Left ventricle myocardium inferior (tissue), 1 donor: ENCODE measurements around the gene ADGRA1. TPM values are rescaled to one million over a fixed set of nuclear protein-coding genes. Genes with fewer than 3 reads are reported as not detected.

Experiments used
- DNase-seq: peaks from one replicate; pipeline ENCODE4 v3.0.0-alpha.2; 2020
- H3K27ac ChIP-seq: fragments of 200-600 bp; replicated peaks from 2 replicates; pipeline ENCODE4 v1.8.0; 2021
- H3K27me3 ChIP-seq: fragments of 200-600 bp; 2 replicates; pipeline ENCODE4 v1.8.0; 2021; ENCODE audit warnings: low read depth
- H3K36me3 ChIP-seq: fragments of 200-600 bp; 2 replicates; pipeline ENCODE4 v1.8.0; 2021
- H3K4me1 ChIP-seq: fragments of 200-600 bp; 2 replicates; pipeline ENCODE4 v1.8.0; 2021
- H3K4me3 ChIP-seq: fragments of 200-600 bp; 2 replicates; pipeline ENCODE4 v1.8.0; 2021; ENCODE audit warnings: mild to moderate bottlenecking, moderate library complexity
- H3K9me3 ChIP-seq: fragments of 200-600 bp; replicated peaks from 2 replicates; pipeline ENCODE4 v1.8.0; 2021
- CTCF ChIP-seq: fragments of 200-600 bp; IDR thresholded peaks from 2 replicates; pipeline ENCODE4 v1.8.0; 2021; ENCODE audit warnings: antibody characterized with exemption, mild to moderate bottlenecking, borderline replicate concordance
- intact Hi-C: fragments of 100-400 bp; cut with micrococcal nuclease; formaldehyde crosslinking; loops from one replicate; pipeline ENCODE4 v1.11.0; 2022
- total RNA-seq: library from RNA; stranded (reverse); fragmentation: NEBNext Ultra II Directional; extraction: Animal tissue kit (Norgen Biotek cat#: 25700); gene quantifications from one replicate; pipeline ENCODE4 v1.2.1, GENCODE V29; 2021
- donor health status: DM: no; HTN: yes; CAD: no; lungs with severe emphysema.

ADGRA1 gene
- total RNA-seq, 1 donor from 2014 or later: not detected

- Histone ChIP-seq H3K27me3 (peaks cover 60% of the 10 kb centered on the region), H3K36me3 (no peaks in the 10 kb centered on the region), H3K27ac (no peak overlapping the region), H3K4me1 (peaks cover 11% of the 10 kb centered on the region), H3K4me3 (no peak overlapping the region), H3K9me3 (peaks cover 33% of the 10 kb centered on the region)
- TF ChIP-seq CTCF: no peak
- intact Hi-C loops: no loop called here
- no peak for DNase-seq
These were observed 18.1 kb downstream of the ADGRA1 start for GRCh38 chr10:133105686-133106390.

- H3K36me3 ChIP-seq: no peaks in the 10 kb centered on the region
- peaks cover 33% of the 10 kb centered on the region for H3K9me3 ChIP-seq
- peaks cover 11% of the 10 kb centered on the region for H3K4me1 ChIP-seq
- intact Hi-C loops: no loop called here
- H3K27me3 ChIP-seq: peaks cover 53% of the 10 kb centered on the region
- H3K27ac ChIP-seq: no peak overlapping the region
- no peak for TF ChIP-seq CTCF
- no peak overlapping the region for H3K4me3 ChIP-seq
- DNase-seq: no peak
These were observed 18.8 kb downstream of the ADGRA1 start for GRCh38 chr10:133106516-133106915.

- peaks cover 44% of the 10 kb centered on the region for H3K27me3 ChIP-seq
- H3K4me1 ChIP-seq: peaks cover 11% of the 10 kb centered on the region
- DNase-seq: no peak
- no peak overlapping the region for H3K27ac ChIP-seq
- H3K36me3 ChIP-seq: no peaks in the 10 kb centered on the region
- no peak overlapping the region for H3K4me3 ChIP-seq
- H3K9me3 ChIP-seq: peaks cover 33% of the 10 kb centered on the region
- no peak for TF ChIP-seq CTCF
- intact Hi-C loops: no loop called here
These were observed 19.7 kb downstream of the ADGRA1 start for GRCh38 chr10:133107442-133107841.

- intact Hi-C loops: no loop called here
- Histone ChIP-seq H3K9me3 (peaks cover 33% of the 10 kb centered on the region), H3K4me3 (no peak overlapping the region), H3K36me3 (no peaks in the 10 kb centered on the region), H3K4me1 (peaks cover 11% of the 10 kb centered on the region), H3K27me3 (peaks cover 27% of the 10 kb centered on the region), H3K27ac (no peak overlapping the region)
- TF ChIP-seq CTCF: no peak
- no peak for DNase-seq
These were observed 22.0 kb downstream of the ADGRA1 start for GRCh38 chr10:133109711-133110110.

GRCh38 chr10:133110133-133110532 lies 22.4 kb downstream of the ADGRA1 start:
- Histone ChIP-seq H3K4me1 (peaks cover 11% of the 10 kb centered on the region), H3K27ac (no peak overlapping the region), H3K27me3 (peaks cover 27% of the 10 kb centered on the region), H3K4me3 (no peak overlapping the region), H3K36me3 (no peaks in the 10 kb centered on the region), H3K9me3 (peaks cover 33% of the 10 kb centered on the region)
- intact Hi-C loops: no loop called here
- TF ChIP-seq CTCF: no peak
- DNase-seq: peak; percentile 28
